Measurements from ENCODE around the gene ELMOD3.
"Not testable (repeated sequence)": the region's sequence is repeated elsewhere in the genome, so short reads cannot be mapped to it uniquely, and the experiment has no call there.

The ELMOD3 gene

DNA sequence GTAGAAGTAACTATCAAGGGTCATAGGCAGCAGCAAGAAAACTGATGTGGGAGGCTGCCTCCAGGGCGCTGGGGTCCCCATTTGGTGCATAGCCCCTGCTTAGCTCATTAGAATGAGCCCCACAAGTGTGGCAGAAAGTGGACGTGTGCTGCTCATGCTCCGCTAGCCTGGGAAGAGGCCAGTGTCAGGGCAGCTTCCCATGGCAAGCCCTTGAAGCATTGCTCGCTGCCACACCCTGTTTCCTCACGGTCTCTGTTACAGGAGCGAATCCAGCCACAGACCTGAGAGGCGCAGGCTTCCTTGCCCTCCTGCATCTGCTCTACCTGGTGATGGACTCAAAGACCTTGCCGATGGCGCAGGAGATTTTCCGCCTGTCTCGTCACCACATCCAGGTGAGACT is 22.5 kb downstream of the ELMOD3 start:
- FAIRE-seq, result no peak

DNA sequence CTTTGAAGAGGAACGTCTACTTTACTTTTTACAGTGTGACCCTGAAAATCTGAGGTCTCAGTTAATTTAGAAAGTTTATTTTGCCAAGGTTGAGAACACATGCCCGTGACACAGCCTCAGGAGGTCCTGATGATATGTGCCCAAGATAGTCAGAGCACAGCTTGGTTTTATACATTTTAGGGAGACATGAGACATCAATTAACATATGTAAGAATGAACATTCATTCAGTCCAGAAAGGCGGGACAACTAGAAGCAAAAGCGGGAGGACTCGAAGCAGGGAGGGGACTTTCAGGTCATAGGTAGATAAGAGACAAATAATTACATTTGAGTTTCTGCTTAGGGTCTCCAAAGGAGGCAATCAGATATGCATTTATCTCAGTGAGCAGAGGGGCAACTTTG is 23.7 kb downstream of the ELMOD3 start:
- FAIRE-seq, result no peak

DNA sequence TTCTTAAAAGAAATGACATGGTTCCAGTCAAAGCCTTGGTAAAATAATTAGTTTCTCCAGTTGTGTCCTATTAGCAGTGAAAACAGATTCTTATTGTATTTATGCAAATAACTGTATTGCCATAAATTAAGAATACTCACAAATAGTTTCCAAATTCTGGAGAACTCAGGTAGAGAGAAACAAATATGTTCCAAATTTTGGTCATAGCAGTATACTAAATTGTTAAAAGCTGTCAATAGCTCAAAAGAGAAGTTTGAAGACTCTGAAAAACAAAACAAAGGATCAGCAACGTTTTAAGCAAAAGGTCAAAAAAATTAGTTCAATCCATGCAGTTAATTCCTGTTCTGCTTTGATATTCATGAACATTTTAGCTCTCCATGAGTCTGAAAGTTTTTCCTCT is 25.5 kb downstream of the ELMOD3 start:
- no peak for FAIRE-seq

DNA sequence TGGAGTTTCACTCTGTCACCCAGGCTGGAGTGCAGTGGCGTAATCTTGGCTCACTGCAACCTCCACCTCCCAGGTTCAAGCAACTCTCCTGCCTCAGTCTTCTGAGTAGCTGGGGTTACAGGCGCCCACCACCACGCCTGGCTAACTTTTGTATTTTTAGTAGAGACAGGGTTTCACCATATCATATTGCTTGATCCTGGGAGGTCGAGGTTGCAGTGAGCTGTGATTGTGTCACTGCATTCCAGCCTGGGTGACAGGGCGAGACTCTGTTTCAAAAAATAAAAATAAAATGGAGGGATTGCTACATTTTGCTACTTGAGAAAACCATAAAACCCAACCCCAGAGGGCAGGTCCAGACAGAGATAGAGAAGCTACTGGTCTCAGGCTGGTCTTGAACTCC is 28.6 kb downstream of the ELMOD3 start:
- FAIRE-seq, result not testable (repeated sequence)

DNA sequence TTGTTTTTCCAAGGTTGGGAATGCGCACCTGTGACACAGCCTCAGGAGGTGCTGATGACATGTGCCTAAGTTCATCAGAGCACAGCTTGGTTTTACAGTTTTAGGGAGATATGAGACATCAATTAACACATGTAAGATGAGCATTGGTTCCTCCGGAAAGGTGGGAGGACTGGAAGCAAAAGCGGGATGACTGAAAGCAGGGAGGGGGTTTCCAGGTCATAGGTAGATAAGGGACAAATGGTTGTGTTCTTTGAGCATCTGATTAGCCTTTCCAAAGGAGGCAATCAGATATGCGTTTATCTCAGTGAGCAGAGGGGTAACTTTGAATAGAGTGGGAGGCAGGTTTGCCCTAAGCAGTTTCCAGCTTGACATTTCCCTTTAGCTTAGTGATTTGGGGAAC is 29.3 kb downstream of the ELMOD3 start:
- no peak for FAIRE-seq

DNA sequence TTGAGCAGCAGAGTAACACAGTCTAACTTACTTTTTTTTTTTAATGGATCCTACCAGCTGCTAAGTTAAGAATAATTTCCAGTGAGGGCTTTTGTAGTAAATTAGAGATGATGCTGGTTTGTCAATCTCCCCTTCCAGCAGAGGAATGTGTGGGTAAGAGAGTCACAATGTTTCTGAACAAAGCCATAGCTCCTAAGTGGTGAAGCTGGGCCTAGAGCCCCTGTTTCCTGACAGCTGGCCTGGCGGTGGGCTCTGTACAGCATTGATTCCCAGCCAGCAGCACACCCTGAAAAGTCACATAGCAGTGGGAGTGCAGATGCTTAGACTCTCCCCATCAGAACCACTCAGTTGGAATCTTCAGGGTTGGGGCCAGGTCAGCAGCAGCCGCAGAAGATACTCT is 31.2 kb downstream of the ELMOD3 start:
- FAIRE-seq, result no peak

DNA sequence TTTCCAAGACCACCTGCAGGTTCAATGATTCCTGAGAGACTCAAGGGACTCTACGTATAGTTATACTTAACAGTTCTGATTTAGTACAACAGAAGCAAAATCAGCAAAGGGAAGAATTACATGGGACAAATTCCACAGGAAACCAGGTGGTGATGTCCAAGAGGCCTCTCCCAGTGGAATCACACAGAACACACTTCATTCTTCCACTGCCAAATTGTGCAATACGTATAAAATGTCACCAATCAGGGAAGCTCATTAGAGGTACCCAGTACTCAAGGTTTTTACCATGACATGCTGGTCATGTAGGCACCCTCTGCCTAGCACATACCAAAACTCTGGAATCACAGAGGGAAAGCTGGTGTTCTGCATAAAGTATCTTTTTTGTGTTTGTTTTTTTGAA is 33.2 kb downstream of the ELMOD3 start:
- FAIRE-seq, result no peak

DNA sequence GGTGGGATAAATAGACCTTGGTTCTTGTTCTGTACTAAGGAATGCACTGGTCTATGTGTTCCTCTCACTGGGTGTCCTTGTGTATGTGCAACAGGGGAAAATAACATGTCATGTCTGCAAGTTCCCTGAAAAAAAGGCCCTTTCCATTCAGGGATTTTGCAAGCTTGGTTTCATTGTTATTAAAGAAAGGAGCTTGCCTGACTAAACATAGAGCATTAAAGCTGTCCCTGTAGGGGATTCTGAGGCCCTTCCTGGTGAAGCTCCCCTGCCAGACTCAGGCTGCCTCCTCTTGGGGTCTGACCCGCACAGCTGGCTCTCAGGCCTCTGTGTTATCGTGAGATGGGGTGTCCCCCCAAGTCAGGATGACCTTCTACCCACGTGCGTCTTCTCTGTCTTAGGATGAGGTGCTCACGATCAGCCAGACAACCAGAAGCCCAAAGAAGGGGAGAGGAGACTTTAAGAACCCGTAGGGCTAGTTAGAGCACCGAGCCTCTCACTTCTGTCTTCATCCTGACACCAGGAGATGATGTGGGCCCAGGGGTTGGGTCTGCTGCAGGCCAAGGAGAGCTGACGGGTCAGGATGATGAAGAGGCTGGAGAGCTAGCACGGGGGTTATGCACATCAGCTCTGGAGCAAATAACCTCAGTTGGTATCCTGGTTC is 34.4 kb downstream of the ELMOD3 start:
- no peak for FAIRE-seq

DNA sequence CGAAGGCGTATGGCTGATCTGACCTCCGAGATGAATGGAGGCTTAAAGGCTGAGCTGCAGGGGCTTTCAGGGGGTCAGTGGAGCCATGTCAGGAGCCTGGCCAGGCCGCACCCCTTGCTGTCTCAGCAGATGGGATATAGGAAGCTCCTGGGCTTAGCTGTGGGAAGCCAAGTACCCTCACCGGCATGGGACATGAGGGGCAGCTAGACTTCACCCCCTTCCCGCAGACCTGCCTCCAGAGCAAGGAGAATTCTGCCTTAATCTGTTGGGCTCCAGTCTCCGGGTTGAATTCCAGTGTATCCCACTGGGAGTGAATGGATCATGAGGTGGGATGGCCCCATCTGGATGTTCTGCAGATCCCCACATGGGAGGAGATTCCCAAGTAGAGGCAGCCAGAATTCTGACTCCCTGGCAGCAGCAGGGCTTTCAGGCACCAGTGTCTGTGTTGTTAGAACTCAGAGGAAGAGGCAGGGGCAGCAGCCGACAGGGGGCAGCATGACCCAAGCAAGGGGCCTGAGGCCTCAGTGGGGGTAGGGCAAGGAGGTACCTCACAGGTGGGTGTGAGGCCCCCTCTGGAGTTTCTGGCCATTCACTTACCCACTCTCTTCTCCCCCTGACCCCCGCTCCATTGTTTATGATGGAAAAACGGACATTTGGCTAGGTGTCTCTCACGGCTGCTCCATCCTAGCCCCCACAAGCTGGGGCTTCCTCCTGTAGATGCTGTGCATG is 36.5 kb downstream of the ELMOD3 start:
- FAIRE-seq, result no peak

DNA sequence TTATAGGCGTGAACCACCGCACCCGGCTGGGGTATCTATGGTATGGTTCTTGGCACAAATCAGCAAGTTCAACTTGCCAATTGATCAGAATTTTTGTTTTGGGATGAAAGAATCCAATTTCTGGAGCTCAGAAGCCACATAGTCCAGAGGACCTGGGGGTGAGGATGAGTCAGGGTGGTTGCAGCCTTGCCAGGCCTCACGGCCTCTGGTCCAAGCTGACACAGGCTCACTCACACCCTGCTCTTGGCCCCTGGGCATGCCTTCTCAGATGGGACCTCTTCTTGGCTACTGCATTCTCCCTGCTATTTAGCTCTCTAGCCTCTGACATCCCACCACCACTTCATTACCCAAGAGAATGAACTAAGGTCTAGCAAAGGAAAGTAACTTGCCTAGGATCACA is 39.3 kb downstream of the ELMOD3 start:
- FAIRE-seq, result no peak

DNA sequence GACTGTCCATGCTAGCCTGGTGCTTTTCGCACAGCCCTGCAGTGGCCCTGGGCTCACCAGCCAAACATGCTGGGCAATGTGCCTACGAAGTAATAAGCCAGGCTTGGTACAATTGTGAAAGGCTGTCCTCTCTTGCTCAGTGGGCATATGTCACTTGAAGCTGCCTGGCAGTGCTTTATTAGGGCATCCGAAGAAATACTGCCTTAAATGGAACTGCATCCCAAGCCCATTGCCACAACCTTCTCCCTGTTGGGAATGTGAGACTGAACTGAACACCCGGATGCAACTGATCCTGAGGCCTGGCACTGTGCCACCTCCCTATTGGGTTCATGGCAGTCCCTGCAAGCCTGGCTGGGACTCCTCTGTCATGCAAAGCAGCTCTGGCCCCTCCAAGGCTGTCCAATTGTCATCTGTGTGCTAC is 39.7 kb downstream of the ELMOD3 start:
- FAIRE-seq, result no peak

DNA sequence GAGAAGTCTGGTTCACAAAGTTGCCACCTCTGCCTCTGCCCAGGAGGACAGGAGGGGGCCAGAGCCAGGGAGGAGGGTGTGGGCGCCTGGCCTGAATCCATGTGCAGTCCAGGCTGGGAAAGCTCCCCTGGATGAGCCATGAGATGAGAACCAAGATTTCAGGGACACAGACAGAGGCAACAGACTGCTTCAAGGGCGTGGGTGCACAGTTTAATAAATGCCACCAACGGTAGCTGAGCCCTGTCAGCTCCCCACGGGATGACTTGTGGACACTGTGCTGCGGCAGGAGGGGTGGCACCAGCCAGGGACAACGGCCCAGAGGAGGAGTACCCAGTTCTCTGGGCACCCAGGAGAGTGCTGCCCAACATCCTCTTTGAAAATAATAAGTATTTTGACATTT is 40.4 kb downstream of the ELMOD3 start:
- no peak for FAIRE-seq

DNA sequence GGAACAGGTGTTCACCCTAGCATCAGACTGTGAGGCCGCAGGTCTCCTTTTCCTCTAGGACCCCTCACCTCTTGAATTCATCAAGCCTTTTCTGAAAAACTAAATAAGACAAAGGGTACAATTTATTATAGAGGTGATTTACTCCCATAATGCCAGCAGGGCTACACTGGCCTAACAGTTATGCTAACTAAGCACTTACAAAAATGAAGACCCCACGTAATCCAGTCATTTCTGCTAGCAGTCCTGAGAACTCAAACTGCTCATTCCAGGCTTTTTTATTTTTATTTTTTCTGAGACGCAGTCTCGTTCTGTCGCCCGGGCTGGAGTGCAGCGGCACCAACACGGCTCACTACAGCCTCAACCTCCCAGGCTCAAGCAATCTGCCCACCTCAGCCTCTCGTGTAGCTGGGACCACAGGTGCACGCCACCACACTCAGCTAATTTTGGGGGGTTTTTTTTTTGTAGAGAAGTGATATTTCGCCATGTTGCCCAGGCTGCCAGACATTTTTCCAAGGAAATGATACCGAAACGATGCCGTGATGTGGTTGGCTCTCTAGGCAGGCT is 41.4 kb downstream of the ELMOD3 start:
- FAIRE-seq, result no peak

DNA sequence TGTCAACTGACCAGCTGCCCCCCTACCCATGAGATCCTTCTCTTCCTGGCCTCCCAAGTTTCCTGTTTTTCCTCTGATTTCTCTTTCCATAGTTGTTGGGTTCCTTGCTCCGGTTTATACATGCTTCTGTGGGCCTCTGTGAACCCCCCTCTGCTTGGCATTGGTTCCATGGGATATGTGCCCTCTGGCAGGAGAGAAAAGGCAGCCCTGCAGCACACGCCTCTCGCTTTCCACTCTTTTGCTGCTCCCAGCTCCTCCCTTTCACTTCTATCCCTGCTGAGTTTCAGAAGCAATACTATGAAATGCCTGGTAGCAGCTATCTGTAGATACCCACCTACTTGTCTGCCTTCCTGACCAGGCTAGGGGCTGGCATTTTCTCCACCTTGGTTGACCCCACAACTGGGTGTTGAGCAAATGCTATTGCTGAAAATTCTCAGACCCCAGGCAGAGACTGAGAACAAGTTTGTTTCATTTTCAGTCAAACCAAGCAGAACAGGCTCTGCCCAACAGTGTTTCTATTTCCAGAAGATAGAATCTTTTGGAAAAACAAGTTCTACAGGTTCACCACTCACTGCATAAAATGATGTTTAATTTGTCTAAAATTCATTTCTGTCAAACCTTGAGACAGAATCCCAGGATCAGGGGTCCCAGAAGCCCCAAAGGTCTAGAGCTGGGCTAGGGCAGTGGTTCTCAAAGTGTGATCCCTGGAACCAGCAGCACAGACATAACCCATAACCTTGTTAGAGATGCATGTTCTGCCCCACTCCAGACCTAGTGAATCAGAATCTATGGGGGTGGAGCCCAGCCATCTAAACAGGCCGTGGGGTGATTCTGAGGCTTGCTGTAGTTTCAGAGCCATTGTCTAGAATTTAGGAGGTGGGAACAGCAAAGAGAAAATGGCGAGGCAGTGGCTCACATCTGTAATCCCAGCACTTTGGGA is 42.2 kb downstream of the ELMOD3 start:
- no peak for FAIRE-seq

DNA sequence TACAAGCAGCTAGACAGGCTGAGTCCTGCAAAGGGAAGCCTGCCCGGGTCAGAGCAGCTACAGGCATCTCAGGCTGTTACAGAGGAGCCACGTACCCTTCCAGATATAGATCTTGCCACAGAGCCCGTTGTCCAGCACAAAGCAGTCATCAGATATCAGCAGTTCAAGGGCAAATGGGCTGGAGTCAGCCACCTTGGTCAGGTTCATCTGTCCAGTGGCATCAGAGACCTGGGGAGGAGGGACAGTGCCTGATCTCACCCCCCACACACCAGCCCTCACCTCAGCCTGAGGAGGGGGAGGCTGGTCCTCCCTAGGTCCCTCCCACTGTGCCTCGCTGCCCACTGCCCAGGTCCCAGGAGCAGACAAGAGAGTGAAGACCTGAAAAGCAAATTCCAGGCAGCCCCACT is 43.4 kb downstream of the ELMOD3 start:
- no peak for FAIRE-seq

DNA sequence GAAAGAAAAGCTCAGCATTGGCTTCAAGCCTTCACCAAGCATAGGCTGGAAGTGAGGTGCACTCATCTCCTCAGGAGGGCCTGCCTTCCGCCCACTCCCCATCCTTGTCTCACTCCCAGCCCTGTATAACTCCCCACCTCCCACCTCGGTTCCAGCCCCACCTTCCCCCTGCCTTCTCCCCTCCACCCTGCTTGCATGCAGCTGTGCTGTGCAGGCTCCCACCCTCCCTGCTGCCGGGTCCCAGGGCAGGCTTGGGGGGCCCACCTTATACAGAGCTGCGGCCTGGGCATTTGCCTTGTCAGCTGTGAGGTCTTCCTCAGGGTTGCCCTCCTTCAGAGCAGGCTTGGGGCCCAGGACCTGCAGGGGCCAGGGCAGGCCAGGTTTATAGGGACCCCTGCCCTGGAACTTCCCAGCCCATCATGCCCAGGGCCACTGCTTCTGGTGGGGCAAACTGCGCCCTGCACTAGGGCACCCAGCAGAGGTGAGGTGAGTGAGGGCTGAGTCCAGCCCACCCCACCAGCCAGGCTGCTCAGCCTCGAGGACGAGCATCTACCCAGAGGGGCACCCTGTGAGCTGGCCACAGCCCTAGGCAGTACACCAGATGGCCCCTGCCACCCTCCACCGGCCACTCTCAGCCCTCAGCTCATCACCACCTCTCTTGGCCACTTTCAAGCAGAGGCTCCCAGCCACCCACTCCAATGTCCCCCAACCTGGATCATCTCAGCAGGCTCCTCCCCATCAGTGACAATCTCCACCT is 44.0 kb downstream of the ELMOD3 start:
- no peak for FAIRE-seq

DNA sequence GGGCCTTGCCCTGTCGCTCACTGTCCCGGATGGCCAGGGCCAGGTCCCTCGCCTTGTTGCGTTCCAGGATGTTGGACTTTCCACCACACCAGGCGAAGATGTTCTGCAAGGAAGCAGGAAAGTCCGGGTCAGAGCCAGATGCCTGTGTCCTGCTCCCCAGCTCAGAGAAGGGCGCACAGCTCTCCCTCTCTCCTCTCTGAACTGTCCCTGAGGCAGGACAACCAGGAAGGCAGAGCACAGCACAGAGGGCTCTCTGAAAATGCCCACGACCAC is 44.5 kb downstream of the ELMOD3 start:
- FAIRE-seq, result no peak

DNA sequence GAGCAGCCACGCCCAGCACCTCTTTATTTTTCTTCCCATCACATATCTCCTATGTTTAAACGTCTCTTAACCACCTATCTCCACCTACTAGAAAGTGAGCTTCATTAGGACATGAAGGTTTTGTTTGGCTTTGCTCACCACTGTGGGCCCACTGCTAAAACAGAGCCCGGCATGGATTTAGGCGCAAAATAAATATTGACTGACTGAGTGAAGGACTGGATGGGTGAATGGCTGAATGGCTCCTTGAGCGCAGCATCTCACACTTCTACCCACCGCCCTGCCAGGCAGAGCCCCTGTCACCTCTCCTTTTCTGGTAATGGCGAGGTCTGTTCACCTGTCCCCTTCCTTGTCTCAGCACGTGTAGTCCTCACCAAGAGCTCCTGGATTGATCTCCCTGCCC is 45.5 kb downstream of the ELMOD3 start:
- FAIRE-seq, result no peak

DNA sequence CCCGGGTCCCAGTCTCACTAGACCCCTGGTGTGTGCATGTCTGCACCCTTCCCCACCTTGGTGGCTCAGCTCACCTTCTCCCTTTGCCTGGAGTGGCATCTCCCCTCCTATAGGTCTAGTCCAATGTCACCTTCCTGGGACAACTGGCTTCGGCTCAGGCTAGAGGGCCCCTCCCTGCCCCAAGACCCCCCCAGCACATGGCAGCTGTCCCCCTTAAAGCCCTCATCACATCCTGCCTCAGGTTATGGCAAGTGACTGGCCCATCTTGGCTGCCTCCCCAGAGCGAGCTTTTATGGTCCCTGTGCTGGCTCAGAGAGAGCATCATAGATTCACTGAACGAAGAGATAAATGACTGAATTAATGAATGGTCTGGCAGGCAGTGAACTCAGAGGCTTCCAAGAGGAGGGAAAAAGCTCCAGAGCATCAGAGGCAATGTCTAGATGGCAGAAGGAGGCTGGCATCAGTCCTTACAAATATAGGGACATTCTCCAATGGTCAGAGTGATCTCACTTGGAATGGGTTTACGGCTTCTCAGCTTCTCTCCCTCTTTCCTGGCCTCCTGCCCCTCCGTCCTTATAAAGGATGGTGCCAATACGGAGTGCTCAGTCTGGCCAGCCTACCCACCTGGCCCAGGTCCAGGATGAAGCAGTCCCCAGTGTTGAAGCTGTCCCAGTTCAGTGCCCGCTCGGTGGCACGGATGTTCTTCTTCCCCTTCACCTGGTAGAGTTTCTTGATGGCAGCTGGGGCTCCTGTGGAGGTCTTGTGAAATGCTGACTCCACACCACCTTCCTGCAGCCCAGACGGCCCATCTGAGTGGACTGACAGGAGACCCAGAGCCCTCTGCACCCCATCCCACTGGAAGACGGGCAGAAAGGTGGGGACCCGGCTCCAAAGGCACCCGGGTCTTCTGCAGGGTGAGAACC is 46.2 kb downstream of the ELMOD3 start:
- no peak for FAIRE-seq

DNA sequence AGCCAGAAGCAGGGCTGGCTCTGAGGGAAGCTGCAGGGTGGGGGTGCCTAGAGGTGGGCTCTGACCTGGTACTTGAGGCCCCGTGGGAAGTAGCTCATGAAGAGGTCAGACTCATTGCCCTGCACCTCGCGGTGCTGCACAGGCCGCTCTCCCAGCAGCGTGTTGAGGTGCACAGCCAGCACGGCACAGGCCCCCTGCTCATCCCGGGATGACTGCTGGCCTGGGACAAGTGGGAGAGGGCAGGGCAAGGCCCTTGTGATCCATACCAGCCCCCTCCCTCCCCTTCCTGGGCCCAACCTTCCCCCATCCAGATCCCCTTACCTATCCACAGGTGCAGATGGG is 46.9 kb downstream of the ELMOD3 start:
- no peak for FAIRE-seq

DNA sequence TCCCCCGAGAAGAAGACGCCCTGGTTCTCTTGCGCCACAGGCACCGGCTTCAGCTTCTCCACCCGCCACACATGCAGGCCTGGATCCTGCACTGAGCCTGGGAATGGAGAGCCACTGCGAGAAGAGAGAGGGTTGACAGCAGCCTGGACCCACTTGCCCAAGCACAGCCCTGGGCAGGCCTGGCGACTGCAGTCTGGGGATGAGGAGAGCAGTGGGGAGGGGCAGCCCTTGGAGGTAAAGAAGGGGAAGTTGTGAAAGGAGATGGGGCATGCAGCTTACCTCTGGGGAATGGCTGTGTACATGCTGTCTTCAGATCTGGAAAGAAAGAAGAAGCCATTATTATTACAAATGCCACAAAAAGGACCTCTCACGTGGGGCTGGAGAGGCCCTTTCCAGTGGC is 47.3 kb downstream of the ELMOD3 start:
- no peak for FAIRE-seq
